A549 (cell line): ENCODE measurements around the gene WFDC5.

ENCODE experiments used
- CEBPB ChIP-seq, 2 experiments: fragments of >200 bp in 1 of 2; sonication (Bioruptor Twin) in 1 of 2; formaldehyde crosslinking in 1 of 2; IDR thresholded peaks; 2 replicates each; pipeline ENCODE4 v1.6.1; 2012 to 2016
- CHD4 ChIP-seq: fragments of 200-600 bp; sonication (generic); IDR thresholded peaks from 2 replicates; pipeline ENCODE4 v1.6.1; 2016; ENCODE audit warnings: antibody characterized with exemption, mild to moderate bottlenecking, borderline replicate concordance
- EHMT2 ChIP-seq: fragments of 200-600 bp; sonication (generic); IDR thresholded peaks from 2 replicates; pipeline ENCODE4 v1.6.1; 2016; ENCODE audit warnings: antibody characterized with exemption, low read depth, mild to moderate bottlenecking, moderate library complexity
- ELK1 ChIP-seq: fragments of 150-350 bp; IDR thresholded peaks from 2 replicates; pipeline ENCODE4 v1.6.1; 2014; ENCODE audit warnings: low read depth, mild to moderate bottlenecking, low read length
- EP300 ChIP-seq, 2 experiments: fragments of >200 bp; sonication (Bioruptor Twin); formaldehyde crosslinking; IDR thresholded peaks; 2 replicates in 1 of 2; 3 replicates in 1 of 2; pipeline ENCODE4 v1.6.1; 2016 to 2017
- HDAC2 ChIP-seq: fragments of 200-600 bp; sonication (generic); IDR thresholded peaks from 2 replicates; pipeline ENCODE4 v1.6.1; 2016
- TF ChIP-seq, protein P1 (sequence below): fragments of >200 bp; sonication (Bioruptor Twin); formaldehyde crosslinking; IDR thresholded peaks from 3 replicates; pipeline ENCODE4 v1.5.1; 2016

DNA sequence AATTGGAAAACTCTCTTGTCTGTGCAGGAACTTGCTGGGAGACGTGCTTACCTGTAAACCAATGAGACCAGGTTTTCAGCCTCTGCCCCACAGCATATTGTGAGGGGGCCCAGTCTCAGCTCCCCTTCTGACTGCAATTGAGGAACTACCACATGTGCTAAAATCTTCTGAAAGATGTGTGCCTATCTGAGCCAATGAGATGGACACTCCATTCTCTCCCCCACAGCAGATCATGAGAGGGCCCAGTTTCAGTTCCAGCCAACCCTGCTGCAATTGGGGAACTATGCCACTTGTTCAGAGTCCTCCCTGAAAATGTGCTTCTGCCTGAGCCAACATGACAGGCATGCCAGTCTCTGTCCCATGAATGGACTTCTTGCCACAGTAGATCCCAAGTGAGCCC lies 38.8 kb upstream of the WFDC5 start:
- TF ChIP-seq, protein P1, sequence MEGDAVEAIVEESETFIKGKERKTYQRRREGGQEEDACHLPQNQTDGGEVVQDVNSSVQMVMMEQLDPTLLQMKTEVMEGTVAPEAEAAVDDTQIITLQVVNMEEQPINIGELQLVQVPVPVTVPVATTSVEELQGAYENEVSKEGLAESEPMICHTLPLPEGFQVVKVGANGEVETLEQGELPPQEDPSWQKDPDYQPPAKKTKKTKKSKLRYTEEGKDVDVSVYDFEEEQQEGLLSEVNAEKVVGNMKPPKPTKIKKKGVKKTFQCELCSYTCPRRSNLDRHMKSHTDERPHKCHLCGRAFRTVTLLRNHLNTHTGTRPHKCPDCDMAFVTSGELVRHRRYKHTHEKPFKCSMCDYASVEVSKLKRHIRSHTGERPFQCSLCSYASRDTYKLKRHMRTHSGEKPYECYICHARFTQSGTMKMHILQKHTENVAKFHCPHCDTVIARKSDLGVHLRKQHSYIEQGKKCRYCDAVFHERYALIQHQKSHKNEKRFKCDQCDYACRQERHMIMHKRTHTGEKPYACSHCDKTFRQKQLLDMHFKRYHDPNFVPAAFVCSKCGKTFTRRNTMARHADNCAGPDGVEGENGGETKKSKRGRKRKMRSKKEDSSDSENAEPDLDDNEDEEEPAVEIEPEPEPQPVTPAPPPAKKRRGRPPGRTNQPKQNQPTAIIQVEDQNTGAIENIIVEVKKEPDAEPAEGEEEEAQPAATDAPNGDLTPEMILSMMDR: no peak
- TF ChIP-seq CEBPB (IDR thresholded peaks at IDR 0.05) (no peak), EP300 (IDR thresholded peaks at IDR 0.05) (no peak), EHMT2 (no peak), ELK1 (no peak), HDAC2 (no peak), CHD4 (no peak)
